Vagina (tissue), 2 donors: ENCODE results near the gene GRAMD4. TPM values are rescaled to one million over a fixed set of nuclear protein-coding genes. Genes with fewer than 3 reads are reported as not detected.

ENCODE experiments used
- DNase-seq, 2 donors: peaks; one replicate each; pipeline ENCODE4 v3.0.0-alpha.2; 2017; ENCODE audit errors: extremely low spot score in 2 of 2
- H3K27ac ChIP-seq: fragments of 200-600 bp; sonication (generic); one replicate; pipeline ENCODE4 v1.5.1; 2019
- H3K27me3 ChIP-seq: fragments of 200-600 bp; sonication (generic); one replicate; pipeline ENCODE4 v1.5.1; 2019
- H3K36me3 ChIP-seq, 2 donors: fragments of 200-600 bp; sonication (generic); one replicate each; pipeline ENCODE4 v1.5.1; 2017 to 2019
- H3K4me1 ChIP-seq: fragments of 200-600 bp; sonication (generic); one replicate; pipeline ENCODE4 v1.5.1; 2019
- H3K4me3 ChIP-seq, 2 donors: fragments of 200-600 bp; sonication (generic); 1 replicate in 1 of 2; 2 replicates in 1 of 2; pipeline ENCODE4 v1.5.1; 2016 to 2019
- H3K9me3 ChIP-seq: fragments of 200-600 bp; sonication (generic); one replicate; pipeline ENCODE4 v1.5.1; 2019
- POLR2A ChIP-seq, 2 donors: fragments of 450-650 bp; IDR thresholded peaks; one replicate each; pipeline ENCODE4 v1.6.1; 2017; ENCODE audit warnings: antibody characterized with exemption in 2 of 2, mild to moderate bottlenecking in 2 of 2, moderate library complexity in 2 of 2
- POLR2AphosphoS5 ChIP-seq, 2 donors: sonication (generic); formaldehyde crosslinking; IDR thresholded peaks; one replicate each; pipeline ENCODE4 v1.9.0; 2017; ENCODE audit warnings: antibody characterized with exemption in 2 of 2, mild to moderate bottlenecking in 2 of 2, low read depth in 1 of 2; ENCODE audit not compliant: insufficient read depth in 1 of 2
- intact Hi-C: fragments of 100-400 bp; cut with DNase I; formaldehyde crosslinking; loops from one replicate; pipeline ENCODE4 v1.15.1; 2023
- total RNA-seq: library from RNA; depleted of rRNA; stranded (reverse); fragments of >200 nt; gene quantifications from one replicate; pipeline ENCODE4 v1.2.3, GENCODE V29; 2016
- TF ChIP-seq, protein P1 (sequence below), 3 experiments: fragments of 450-650 bp in 2 of 3; fragments of 200-600 bp in 1 of 3; sonication (generic) in 1 of 3; IDR thresholded peaks; one replicate each; pipeline ENCODE4 v1.5.1; 2017 to 2019; ENCODE audit warnings: antibody characterized with exemption in 3 of 3, mild to moderate bottlenecking in 2 of 3, moderate library complexity in 2 of 3

Gene GRAMD4
- total RNA-seq, 1 donor from 2014 or later: 28.7 TPM

DNA sequence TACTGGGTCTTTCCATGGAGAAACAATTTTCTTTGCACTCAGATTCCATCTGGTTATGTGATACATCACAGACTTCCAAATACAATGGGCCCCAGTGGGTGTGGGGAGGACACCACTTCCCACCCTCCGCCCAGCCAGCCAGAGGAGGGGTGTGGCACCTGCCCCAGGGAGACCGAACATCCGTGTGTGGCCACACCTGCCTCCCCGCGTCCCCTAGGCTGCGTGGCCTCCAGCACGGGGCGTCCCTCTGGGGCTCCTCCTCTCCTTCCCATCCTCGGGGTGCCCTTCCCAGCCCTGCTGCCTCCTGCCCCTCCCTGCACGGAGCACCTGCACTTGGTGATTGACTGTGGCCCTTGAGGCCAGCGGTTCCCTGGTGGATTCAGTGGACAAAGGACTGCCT is 68.8 kb downstream of the GRAMD4 start:
- H3K4me1 ChIP-seq: no peaks in the 10 kb centered on the region
- no peaks in the 10 kb centered on the region for H3K9me3 ChIP-seq
- no peak overlapping the region for H3K4me3 ChIP-seq
- no peak overlapping the region for H3K27ac ChIP-seq
- H3K27me3 ChIP-seq: no peaks in the 10 kb centered on the region
- intact Hi-C loops: no loop called here
- H3K36me3 ChIP-seq: peaks cover 0 to 47% of the 10 kb centered on the region in 2 donors
- TF ChIP-seq, protein P1, sequence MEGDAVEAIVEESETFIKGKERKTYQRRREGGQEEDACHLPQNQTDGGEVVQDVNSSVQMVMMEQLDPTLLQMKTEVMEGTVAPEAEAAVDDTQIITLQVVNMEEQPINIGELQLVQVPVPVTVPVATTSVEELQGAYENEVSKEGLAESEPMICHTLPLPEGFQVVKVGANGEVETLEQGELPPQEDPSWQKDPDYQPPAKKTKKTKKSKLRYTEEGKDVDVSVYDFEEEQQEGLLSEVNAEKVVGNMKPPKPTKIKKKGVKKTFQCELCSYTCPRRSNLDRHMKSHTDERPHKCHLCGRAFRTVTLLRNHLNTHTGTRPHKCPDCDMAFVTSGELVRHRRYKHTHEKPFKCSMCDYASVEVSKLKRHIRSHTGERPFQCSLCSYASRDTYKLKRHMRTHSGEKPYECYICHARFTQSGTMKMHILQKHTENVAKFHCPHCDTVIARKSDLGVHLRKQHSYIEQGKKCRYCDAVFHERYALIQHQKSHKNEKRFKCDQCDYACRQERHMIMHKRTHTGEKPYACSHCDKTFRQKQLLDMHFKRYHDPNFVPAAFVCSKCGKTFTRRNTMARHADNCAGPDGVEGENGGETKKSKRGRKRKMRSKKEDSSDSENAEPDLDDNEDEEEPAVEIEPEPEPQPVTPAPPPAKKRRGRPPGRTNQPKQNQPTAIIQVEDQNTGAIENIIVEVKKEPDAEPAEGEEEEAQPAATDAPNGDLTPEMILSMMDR (IDR thresholded peaks at IDR 0.05): no peak
- no peak for DNase-seq

DNA sequence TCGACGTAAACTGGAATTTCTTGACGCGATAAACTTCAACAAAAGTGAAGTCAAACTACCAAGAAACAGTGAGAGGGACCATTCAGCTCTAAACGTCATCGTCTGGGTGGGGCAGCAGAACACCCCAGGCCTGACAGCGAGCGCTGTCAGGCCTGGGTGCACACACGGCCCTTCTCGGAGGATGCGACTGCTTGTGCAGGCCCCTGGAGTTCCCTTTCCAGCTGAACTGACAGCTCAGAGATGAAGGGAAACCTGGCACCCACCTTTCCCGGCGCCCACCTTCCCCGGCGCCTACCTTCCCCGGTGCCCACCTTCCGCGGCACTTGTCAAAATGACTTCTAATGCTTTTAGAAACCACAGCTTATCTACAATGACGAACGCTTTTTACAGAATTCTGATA is 70.0 kb downstream of the GRAMD4 start:
- intact Hi-C loops: no loop called here
- Histone ChIP-seq H3K4me3 (no peak overlapping the region), H3K9me3 (no peaks in the 10 kb centered on the region), H3K27ac (no peak overlapping the region), H3K27me3 (no peaks in the 10 kb centered on the region), H3K36me3 (peaks cover 0 to 59% of the 10 kb centered on the region in 2 donors), H3K4me1 (no peaks in the 10 kb centered on the region)
- TF ChIP-seq, protein P1 (IDR thresholded peaks at IDR 0.05): no peak
- TF ChIP-seq POLR2AphosphoS5 (IDR thresholded peaks at IDR 0.05; ENCODE audit: insufficient read depth in 1 of 2, low read depth in 1 of 2) (no peak), POLR2A (IDR thresholded peaks at IDR 0.05) (no peak)
- DNase-seq: no peak

- Histone ChIP-seq H3K36me3 (peaks cover 0 to 62% of the 10 kb centered on the region in 2 donors), H3K27me3 (no peaks in the 10 kb centered on the region), H3K4me3 (no peak overlapping the region), H3K9me3 (no peaks in the 10 kb centered on the region), H3K27ac (no peak overlapping the region), H3K4me1 (no peaks in the 10 kb centered on the region)
- intact Hi-C loops: no loop called here
- TF ChIP-seq, protein P1 (IDR thresholded peaks at IDR 0.05): no peak
- TF ChIP-seq POLR2A (IDR thresholded peaks at IDR 0.05) (no peak), POLR2AphosphoS5 (IDR thresholded peaks at IDR 0.05; ENCODE audit: insufficient read depth in 1 of 2, low read depth in 1 of 2) (no peak)
- no peak for DNase-seq
These were observed 71.4 kb downstream of the GRAMD4 start for GRCh38 chr22:46691571-46691970.

DNA sequence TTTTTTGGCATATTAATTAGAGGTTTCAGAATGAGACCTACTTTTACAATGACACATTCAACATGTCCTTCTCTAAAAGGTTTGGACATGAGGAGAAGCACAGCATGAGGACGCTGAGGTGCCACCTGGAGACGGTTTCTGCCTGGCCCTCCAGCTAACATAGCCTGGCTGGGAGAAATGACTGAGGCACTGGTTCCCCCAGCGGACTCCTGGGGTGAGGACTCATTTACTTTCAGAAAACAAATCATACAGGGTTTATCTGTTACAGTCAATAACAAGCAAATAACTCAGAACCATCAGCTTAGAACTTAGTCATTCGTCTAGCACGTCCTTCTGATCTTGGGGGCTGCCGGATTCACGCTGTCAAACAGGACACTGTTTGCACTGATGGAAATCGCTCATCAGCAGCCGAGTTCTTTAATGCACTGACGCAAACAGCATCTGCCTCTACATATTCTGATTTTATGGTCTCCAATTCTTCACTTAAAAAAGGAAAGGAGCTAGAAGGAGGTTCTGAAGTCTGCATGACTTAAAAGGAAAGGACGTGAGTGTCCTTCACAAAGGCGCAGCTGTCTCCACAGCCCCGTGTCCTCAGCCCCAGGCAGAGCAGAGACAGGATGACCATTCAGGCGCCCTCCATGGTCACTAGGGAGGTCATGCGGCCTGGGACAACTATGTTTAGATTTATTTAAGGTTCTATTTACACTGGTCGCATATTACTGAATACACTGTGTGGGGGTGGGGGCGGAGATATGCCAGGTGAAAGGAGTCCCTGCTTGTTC is 73.6 kb downstream of the GRAMD4 start:
- Histone ChIP-seq H3K27ac (no peak overlapping the region), H3K4me1 (no peaks in the 10 kb centered on the region), H3K4me3 (no peak overlapping the region), H3K27me3 (no peaks in the 10 kb centered on the region), H3K9me3 (no peaks in the 10 kb centered on the region), H3K36me3 (peaks cover 0 to 80% of the 10 kb centered on the region in 2 donors)
- DNase-seq: no peak
- intact Hi-C loops: no loop called here
- TF ChIP-seq POLR2AphosphoS5 (IDR thresholded peaks at IDR 0.05; ENCODE audit: insufficient read depth in 1 of 2, low read depth in 1 of 2): no peak
- TF ChIP-seq, protein P1 (IDR thresholded peaks at IDR 0.05): no peak
- no peak for TF ChIP-seq POLR2A (IDR thresholded peaks at IDR 0.05)

DNA sequence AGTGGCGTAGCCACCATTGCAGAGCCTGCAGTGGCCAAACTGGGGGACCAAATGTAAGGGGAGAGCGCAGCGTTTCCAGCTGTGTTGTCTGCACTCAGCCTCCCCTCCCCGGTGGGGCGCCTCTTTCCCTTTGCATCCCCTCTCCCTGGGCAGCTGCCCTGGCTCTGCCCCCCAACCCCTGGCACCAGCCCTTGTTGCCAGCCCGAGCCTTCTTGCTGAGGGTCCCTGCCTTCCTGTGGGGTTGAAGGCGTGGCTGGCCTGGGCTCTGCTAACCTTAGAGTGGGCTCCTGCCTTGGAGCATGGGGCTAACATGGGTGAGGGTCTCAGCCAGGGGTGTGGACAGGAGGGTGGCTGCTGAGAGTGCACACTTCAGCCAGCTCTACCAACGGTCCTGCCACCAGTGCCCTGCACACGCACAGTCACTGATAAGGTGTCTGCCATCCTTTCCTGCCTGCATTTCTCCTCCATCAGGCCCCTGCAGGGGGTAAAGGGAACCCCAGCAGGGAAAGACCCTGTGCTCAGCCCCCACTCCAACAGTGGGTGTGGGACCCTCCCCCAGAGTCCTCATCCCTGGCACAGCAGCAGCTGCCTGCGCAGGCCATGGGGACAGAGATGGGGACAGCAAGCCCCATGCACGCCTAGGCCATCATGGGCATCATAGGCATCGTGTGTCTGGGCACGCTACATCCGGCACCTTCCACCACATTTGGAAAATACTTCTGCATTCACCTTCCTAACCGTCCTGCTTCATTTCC is 74.4 kb downstream of the GRAMD4 start:
- no peaks in the 10 kb centered on the region for H3K27me3 ChIP-seq
- H3K9me3 ChIP-seq: no peaks in the 10 kb centered on the region
- TF ChIP-seq POLR2AphosphoS5 (IDR thresholded peaks at IDR 0.05; ENCODE audit: insufficient read depth in 1 of 2, low read depth in 1 of 2) (no peak), POLR2A (IDR thresholded peaks at IDR 0.05) (no peak)
- TF ChIP-seq, protein P1 (IDR thresholded peaks at IDR 0.05): no peak
- no peak for DNase-seq
- H3K27ac ChIP-seq: no peak overlapping the region
- peaks cover 0 to 80% of the 10 kb centered on the region in 2 donors for H3K36me3 ChIP-seq
- no peaks in the 10 kb centered on the region for H3K4me1 ChIP-seq
- no peak overlapping the region for H3K4me3 ChIP-seq
- intact Hi-C loops: no loop called here
